ENCODE data around the gene LONRF2. TPM values are rescaled to one million over a fixed set of nuclear protein-coding genes. Genes with fewer than 3 reads are reported as not detected.

LONRF2 gene
- total and polyA plus RNA-seq, 2 of the 13 experiments (the other 11 are each of a cell fraction or from before 2014, with no cell fraction given): not detected

DNA sequence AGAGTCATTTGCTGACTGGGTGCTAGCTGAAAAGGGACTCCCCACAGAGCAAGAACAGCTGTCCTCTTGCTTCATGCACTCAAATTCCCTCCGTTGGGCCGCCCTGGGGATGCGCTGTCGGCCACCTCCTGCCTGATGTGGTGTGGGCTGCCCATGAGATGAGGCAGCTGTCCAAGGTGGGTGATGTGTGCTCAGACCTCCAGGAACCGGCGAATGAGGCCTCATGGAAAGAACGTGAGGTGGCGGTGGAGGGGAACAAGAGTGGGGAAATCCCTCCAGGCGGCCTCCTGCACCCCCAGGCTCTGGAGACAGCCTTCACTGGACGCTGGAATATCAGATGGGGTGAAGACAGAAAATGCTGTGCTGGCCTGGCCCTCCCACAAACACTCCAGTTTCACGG, 79.8 kb downstream of the LONRF2 start:
- no peaks in the 10 kb centered on the region for H3K36me3 ChIP-seq (replicated peaks in 1 of 2; ENCODE audit: control insufficient read depth in 1 of 2, insufficient read depth in 2 of 2, low read length in 2 of 2)
- ATAC-seq (no peak), DNase-seq (ENCODE audit: low spot score) (no peak), FAIRE-seq (no peak)
- no peaks in the 10 kb centered on the region for H3K4me1 ChIP-seq (ENCODE audit: insufficient read depth, low read length)
- no peaks in the 10 kb centered on the region; the same call in 1 of the 2 replicates for H4K20me1 ChIP-seq (ENCODE audit: insufficient read depth, low read length)
- no peaks in the 10 kb centered on the region for H3K79me2 ChIP-seq (ENCODE audit: insufficient read depth, low read length)
- no peak overlapping the region for H3K4me3 ChIP-seq (replicated peaks in 1 of 3; ENCODE audit: insufficient read depth in 1 of 3, low read depth in 2 of 3, low read length in 3 of 3)
- peaks cover 0 to 20% of the 10 kb centered on the region in 2 experiments; a peak in 4 of 5 replicates for H3K27me3 ChIP-seq (ENCODE audit: control insufficient read depth in 1 of 2, insufficient read depth in 2 of 2, low read length in 2 of 2)
- ChIA-PET POLR2A (no interaction called here), CTCF (ENCODE audit: low intra/inter-chr PET ratio, low total read pairs) (interaction anchor here (1.4 to 4.5 kb wide), 3 partner anchors 423 to 683 kb away, joined by 8 to 51 read pairs (median 16); no protein-coding TSS in a partner anchor)
- in situ Hi-C loops (cut with HindIII; ENCODE audit: extremely low pct_ligation_motif_present, low pct_unique_long_range_greater_than_20kb) (loop anchor here (10.0 kb wide), 2 partner anchors 428 to 518 kb away; no protein-coding TSS in a partner anchor), intact Hi-C loops (cut with micrococcal nuclease; ENCODE audit: unreplicated experiment) (no loop called here)
- H3K4me2 ChIP-seq (ENCODE audit: low read depth, low read length): no peak overlapping the region
- H2AFZ ChIP-seq (ENCODE audit: low read length): no peak overlapping the region
- WGBS (ENCODE audit: low lambda C conversion rate): 69% methylated on average over 11 of the region's 11 CpGs
- H3K9ac ChIP-seq (ENCODE audit: insufficient read depth, low read depth, low read length): no peak overlapping the region
- no TSS peak for BruUV-seq (replicated peaks)
- H3K9me3 ChIP-seq (ENCODE audit: low read length): no peaks in the 10 kb centered on the region
- TF ChIP-seq EEA1 (CRISPR knock-in tag; IDR thresholded peaks at IDR 0.05; ENCODE audit: borderline replicate concordance) (0 out of 2 replicates have a peak, but pooled peaks have one; percentile 41), GPN1 (CRISPR knock-in tag; IDR thresholded peaks at IDR 0.05; ENCODE audit: borderline replicate concordance) (no peak)
- no peak overlapping the region for H3K27ac ChIP-seq (ENCODE audit: extremely low read length, insufficient read depth, low read length)

DNA sequence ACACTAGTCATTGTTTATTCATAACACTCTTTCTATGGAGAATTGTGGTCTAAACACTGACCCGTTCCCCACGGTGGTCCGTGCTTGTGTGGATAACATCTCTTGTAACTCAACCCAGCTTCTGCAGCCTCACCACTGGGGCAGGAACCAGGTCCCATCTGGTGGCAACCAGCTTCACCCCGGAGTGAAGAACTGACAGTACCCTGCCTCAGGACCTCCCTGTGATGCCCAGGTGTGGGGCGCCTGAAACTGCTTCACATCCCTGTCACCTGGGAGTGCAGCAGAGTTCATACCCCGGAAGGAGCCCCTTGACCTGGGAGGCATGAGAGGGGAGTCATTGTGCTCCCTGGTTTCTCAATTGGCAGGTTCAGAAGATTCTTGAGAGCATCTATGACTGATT, 81.1 kb downstream of the LONRF2 start:
- H4K20me1 ChIP-seq (ENCODE audit: insufficient read depth, low read length): no peaks in the 10 kb centered on the region; the same call in 1 of the 2 replicates
- peaks cover 0 to 15% of the 10 kb centered on the region in 2 experiments; a peak in 4 of 5 replicates for H3K27me3 ChIP-seq (ENCODE audit: control insufficient read depth in 1 of 2, insufficient read depth in 2 of 2, low read length in 2 of 2)
- BruUV-seq (replicated peaks): no TSS peak
- H3K4me1 ChIP-seq (ENCODE audit: insufficient read depth, low read length): no peaks in the 10 kb centered on the region
- FAIRE-seq (no peak), DNase-seq (ENCODE audit: low spot score) (no peak), ATAC-seq (no peak)
- H3K27ac ChIP-seq (ENCODE audit: extremely low read length, insufficient read depth, low read length): no peak overlapping the region
- ChIA-PET CTCF (ENCODE audit: low intra/inter-chr PET ratio, low total read pairs) (interaction anchor here (4.5 kb wide), 1 partner anchor 682 kb away, joined by 51 read pairs; no protein-coding TSS in a partner anchor), POLR2A (no interaction called here)
- H3K36me3 ChIP-seq (replicated peaks in 1 of 2; ENCODE audit: control insufficient read depth in 1 of 2, insufficient read depth in 2 of 2, low read length in 2 of 2): no peaks in the 10 kb centered on the region
- H2AFZ ChIP-seq (ENCODE audit: low read length): no peak overlapping the region
- H3K79me2 ChIP-seq (ENCODE audit: insufficient read depth, low read length): no peaks in the 10 kb centered on the region
- intact Hi-C loops (cut with micrococcal nuclease; ENCODE audit: unreplicated experiment): no loop called here
- WGBS (ENCODE audit: low lambda C conversion rate): 10% methylated on average over 6 of the region's 6 CpGs
- in situ Hi-C loops (cut with HindIII; ENCODE audit: extremely low pct_ligation_motif_present, low pct_unique_long_range_greater_than_20kb): loop anchor here (10.0 kb wide), 2 partner anchors 426 to 516 kb away; no protein-coding TSS in a partner anchor
- H3K9me3 ChIP-seq (ENCODE audit: low read length): no peaks in the 10 kb centered on the region
- H3K9ac ChIP-seq (ENCODE audit: insufficient read depth, low read depth, low read length): no peak overlapping the region
- no peak overlapping the region for H3K4me2 ChIP-seq (ENCODE audit: low read depth, low read length)
- H3K4me3 ChIP-seq (replicated peaks in 1 of 3; ENCODE audit: insufficient read depth in 1 of 3, low read depth in 2 of 3, low read length in 3 of 3): no peak overlapping the region
- TF ChIP-seq ZZZ3 (CRISPR knock-in tag; IDR thresholded peaks at IDR 0.05; ENCODE audit: borderline replicate concordance): no peak
- no peak for TF ChIP-seq JUNB (CRISPR knock-in tag; IDR thresholded peaks at IDR 0.05; ENCODE audit: borderline replicate concordance)
- no peak for TF ChIP-seq MIER3 (CRISPR knock-in tag; IDR thresholded peaks at IDR 0.05; ENCODE audit: borderline replicate concordance)
- no peak for TF ChIP-seq MYNN (CRISPR knock-in tag; IDR thresholded peaks at IDR 0.05; ENCODE audit: low read depth)
- no peak for TF ChIP-seq GATAD1 (CRISPR knock-in tag; IDR thresholded peaks at IDR 0.05)
- no peak for TF ChIP-seq ATM (IDR thresholded peaks at IDR 0.05; ENCODE audit: borderline replicate concordance)
- no peak for TF ChIP-seq ZFY (CRISPR knock-in tag; IDR thresholded peaks at IDR 0.05)
- TF ChIP-seq SP5 (CRISPR knock-in tag; IDR thresholded peaks at IDR 0.05; ENCODE audit: borderline replicate concordance, low read depth): no peak
- no peak for TF ChIP-seq SCMH1 (CRISPR knock-in tag; IDR thresholded peaks at IDR 0.05; ENCODE audit: borderline replicate concordance)
